Stomach (tissue), 4 donors: ENCODE measurements around the gene CERT1.

ENCODE experiments used
- CTCF ChIP-seq, 7 experiments: fragments of 450-650 bp in 4 of 7; fragments of 200-600 bp in 3 of 7; sonication (generic) in 3 of 7; IDR thresholded peaks; one replicate each; pipeline ENCODE4 v1.5.1; 2016 to 2019; ENCODE audit warnings: antibody characterized with exemption in 7 of 7, control low read depth in 2 of 7, mild to moderate bottlenecking in 1 of 7
- POLR2A ChIP-seq, 4 donors: fragments of 450-650 bp; IDR thresholded peaks; one replicate each; pipeline ENCODE4 v1.6.1; 2016; ENCODE audit warnings: antibody characterized with exemption in 4 of 4, control low read depth in 2 of 4, mild to moderate bottlenecking in 1 of 4, moderate library complexity in 1 of 4
- POLR2AphosphoS5 ChIP-seq, 3 donors: sonication (generic); formaldehyde crosslinking; IDR thresholded peaks; one replicate each; pipeline ENCODE4 v1.6.1; 2016; ENCODE audit warnings: antibody characterized with exemption in 3 of 3

- TF ChIP-seq CTCF (IDR thresholded peaks at IDR 0.05) (no peak), POLR2A (IDR thresholded peaks at IDR 0.05) (no peak), POLR2AphosphoS5 (IDR thresholded peaks at IDR 0.05) (no peak)
Measured at GRCh38 chr5:75380099-75380498, 131.3 kb downstream of the CERT1 start.
